NB4 (cell line): ENCODE results near the gene AFAP1.

ENCODE experiments used
- CTCF ChIP-seq: IDR thresholded peaks from one replicate; pipeline ENCODE4 v1.5.1; 2012; ENCODE audit warnings: low read depth, low read length
- MYC ChIP-seq: IDR thresholded peaks from 2 replicates; pipeline ENCODE4 v1.6.1; 2011; ENCODE audit warnings: low read depth, low read length
- POLR2A ChIP-seq: IDR thresholded peaks from 2 replicates; pipeline ENCODE4 v1.6.1; 2011; ENCODE audit warnings: mild to moderate bottlenecking; ENCODE audit not compliant: insufficient read length; ENCODE audit errors: extremely low read depth

GRCh38 chr4:7907142-7907541, 32.5 kb downstream of the AFAP1 start:
- TF ChIP-seq CTCF, result no peak
- no peak for TF ChIP-seq POLR2A
- no peak for TF ChIP-seq MYC
